Sigmoid colon (tissue), 7 donors: ENCODE data around the gene PGS1. TPM values are rescaled to one million over a fixed set of nuclear protein-coding genes. Genes with fewer than 3 reads are reported as not detected.

Experiments used
- DNase-seq: peaks from one replicate; pipeline ENCODE4 v3.0.0-alpha.2; 2019
- H3K27ac ChIP-seq, 4 donors: fragments of 200-600 bp; sonication (generic); one replicate each; pipeline ENCODE4 v1.5.1; 2016 to 2019; ENCODE audit warnings: mild to moderate bottlenecking in 1 of 4
- H3K27me3 ChIP-seq, 3 donors: fragments of 200-600 bp; sonication (generic); one replicate each; pipeline ENCODE4 v1.5.1; 2019; ENCODE audit warnings: mild to moderate bottlenecking in 1 of 3
- H3K36me3 ChIP-seq, 4 donors: fragments of 200-600 bp; sonication (generic); one replicate each; pipeline ENCODE4 v1.5.1; 2016 to 2019
- H3K4me1 ChIP-seq, 4 donors: fragments of 200-600 bp; sonication (generic); one replicate each; pipeline ENCODE4 v1.5.1; 2017 to 2019
- H3K4me3 ChIP-seq, 4 donors: fragments of 200-600 bp; sonication (generic); one replicate each; pipeline ENCODE4 v1.5.1; 2017 to 2019; ENCODE audit warnings: mild to moderate bottlenecking in 2 of 4, moderate library complexity in 1 of 4
- H3K9me3 ChIP-seq, 4 donors: fragments of 200-600 bp in 3 of 4; sonication (generic) in 3 of 4; one replicate each; pipeline versions ENCODE4 v1.5.1 to v1.6.1; 2013 to 2019
- CTCF ChIP-seq, 4 experiments: fragments of 450-650 bp in 3 of 4; fragments of 200-600 bp in 1 of 4; IDR thresholded peaks; one replicate each; pipeline ENCODE4 v1.5.1; 2016 to 2019; ENCODE audit warnings: antibody characterized with exemption in 4 of 4, mild to moderate bottlenecking in 3 of 4, moderate library complexity in 2 of 4
- EP300 ChIP-seq, 4 donors: sonication (generic); formaldehyde crosslinking; IDR thresholded peaks; one replicate each; pipeline ENCODE4 v1.6.1; 2017; ENCODE audit warnings: antibody characterized with exemption in 4 of 4
- POLR2A ChIP-seq, 2 donors: fragments of 450-650 bp; IDR thresholded peaks; one replicate each; pipeline ENCODE4 v1.6.1; 2016; ENCODE audit warnings: antibody characterized with exemption in 2 of 2, mild to moderate bottlenecking in 2 of 2, moderate library complexity in 2 of 2
- POLR2AphosphoS5 ChIP-seq, 4 donors: sonication (generic); formaldehyde crosslinking; IDR thresholded peaks; one replicate each; pipeline ENCODE4 v1.6.1; 2017; ENCODE audit warnings: antibody characterized with exemption in 4 of 4
- WGBS, 2 donors: extraction: QIAGEN DNeasy Blood & Tissue Kit; methylation state at CpG; one replicate each; pipeline ENCODE4 v1.1.7; 2013; 5-methylcytosine and 5-hydroxymethylcytosine counted together
- intact Hi-C: fragments of 100-400 bp; cut with DNase I; formaldehyde crosslinking; loops from one replicate; pipeline ENCODE4 v1.15.1; 2023
- polyA plus RNA-seq, 3 donors: library from polyadenylated mRNA; stranded (reverse); fragments of 200-250 nt; gene quantifications; one replicate each; pipeline ENCODE4 v1.2.3, GENCODE V29; 2013
- total RNA-seq, 4 donors: library from RNA; depleted of rRNA; stranded (reverse); fragments of >200 nt; gene quantifications; one replicate each; pipeline ENCODE4 v1.1.0, GENCODE V29; 2016
- donor health status: healthy with polysubstance abuse.
- donor health status: Bipolar disorder and iron deficiency.
- donor health status: healthy.

PGS1 gene
- total and polyA plus RNA-seq, 7 donors = 9.9 to 36.9 (median 28.6) TPM

GRCh38 chr17:78415821-78416711, 37.6 kb downstream of the PGS1 start:
- 53 to 73% methylated on average over 17 of the region's 17 CpGs for WGBS, 2 donors
- peaks cover 0 to 26% (median 15%) of the 10 kb centered on the region in 4 donors for H3K36me3 ChIP-seq

GRCh38 chr17:78416791-78417530, 38.5 kb downstream of the PGS1 start:
- H3K4me3 ChIP-seq = no peak overlapping the region
- WGBS, 2 donors = 29 to 51% methylated on average over 15 of the region's 15 CpGs
- peaks cover 0 to 23% (median 19%) of the 10 kb centered on the region in 4 donors for H3K4me1 ChIP-seq
- no peaks in the 10 kb centered on the region for H3K27me3 ChIP-seq
- peaks cover 0 to 30% (median 17%) of the 10 kb centered on the region in 4 donors for H3K36me3 ChIP-seq
- intact Hi-C loops = no loop called here
- no peaks in the 10 kb centered on the region for H3K9me3 ChIP-seq
- H3K27ac ChIP-seq = peak overlapping the region; percentile 74 to 77 (median 75)
- DNase-seq = peak; percentile 85
- peak in 3 of 4 donors; percentile 45 to 80 (median 53) for TF ChIP-seq EP300 (IDR thresholded peaks at IDR 0.05)
- TF ChIP-seq CTCF (IDR thresholded peaks at IDR 0.05) = no peak
- TF ChIP-seq POLR2A (IDR thresholded peaks at IDR 0.05) = peak in 1 of 2 donors; percentile 17
- peak in 3 of 4 donors; percentile 39 to 89 (median 54) for TF ChIP-seq POLR2AphosphoS5 (IDR thresholded peaks at IDR 0.05)

More at GRCh38 chr17:78415821-78416711, 37.6 kb downstream of the PGS1 start:
- no peaks in the 10 kb centered on the region for H3K9me3 ChIP-seq
- H3K4me1 ChIP-seq = peaks cover 0 to 31% (median 28%) of the 10 kb centered on the region in 4 donors
- no peak overlapping the region for H3K4me3 ChIP-seq
- peak overlapping the region; percentile 74 to 77 (median 75) for H3K27ac ChIP-seq
- TF ChIP-seq POLR2A (IDR thresholded peaks at IDR 0.05) = no peak
- no peak for TF ChIP-seq EP300 (IDR thresholded peaks at IDR 0.05)
- TF ChIP-seq CTCF (IDR thresholded peaks at IDR 0.05) = no peak
- no peak for TF ChIP-seq POLR2AphosphoS5 (IDR thresholded peaks at IDR 0.05)
- DNase-seq = no peak
- intact Hi-C loops = no loop called here
- no peaks in the 10 kb centered on the region for H3K27me3 ChIP-seq

GRCh38 chr17:78417531-78417909, 39.1 kb downstream of the PGS1 start:
- TF ChIP-seq EP300 (IDR thresholded peaks at IDR 0.05) (no peak), CTCF (IDR thresholded peaks at IDR 0.05) (no peak), POLR2A (IDR thresholded peaks at IDR 0.05) (no peak), POLR2AphosphoS5 (IDR thresholded peaks at IDR 0.05) (no peak)
- Histone ChIP-seq H3K27ac (peak overlapping the region; percentile 74 to 77 (median 75)), H3K9me3 (no peaks in the 10 kb centered on the region), H3K4me3 (no peak overlapping the region), H3K4me1 (peaks cover 0 to 19% (median 17%) of the 10 kb centered on the region in 4 donors), H3K27me3 (no peaks in the 10 kb centered on the region), H3K36me3 (peaks cover 0 to 33% (median 17%) of the 10 kb centered on the region in 4 donors)
- WGBS, 2 donors = 94 to 95% methylated on average over 13 of the region's 13 CpGs
- no peak for DNase-seq
- intact Hi-C loops = no loop called here

GRCh38 chr17:78418326-78419026, 40.0 kb downstream of the PGS1 start:
- Histone ChIP-seq H3K4me1 (peaks cover 0 to 17% (median 16%) of the 10 kb centered on the region in 4 donors), H3K9me3 (no peaks in the 10 kb centered on the region), H3K4me3 (no peak overlapping the region), H3K36me3 (peaks cover 0 to 34% (median 16%) of the 10 kb centered on the region in 4 donors), H3K27me3 (no peaks in the 10 kb centered on the region), H3K27ac (peak overlapping the region in 3 of 4 donors; percentile 74 to 77 (median 75))
- DNase-seq = no peak
- intact Hi-C loops = no loop called here
- no peak for TF ChIP-seq EP300 (IDR thresholded peaks at IDR 0.05)
- peak in 2 of 4 donors; percentile 3 to 6 for TF ChIP-seq POLR2AphosphoS5 (IDR thresholded peaks at IDR 0.05)
- 79 to 81% methylated on average over 12 of the region's 12 CpGs for WGBS, 2 donors
